SHP77 treated with DMSO at 0.1 percent for 48 hours (cell line): ENCODE data around the gene EIF4E2.
"Not testable (repeated sequence)": the region's sequence is repeated elsewhere in the genome, so short reads cannot be mapped to it uniquely, and the experiment has no call there.

Experiments used
- DNase-seq: peaks from one replicate; lab custom pipeline; 2025; lab: John Stamatoyannopoulos, UW

Gene EIF4E2

GRCh38 chr2:232568161-232568560 is 17.7 kb downstream of the EIF4E2 start:
- no peak for DNase-seq

DNA sequence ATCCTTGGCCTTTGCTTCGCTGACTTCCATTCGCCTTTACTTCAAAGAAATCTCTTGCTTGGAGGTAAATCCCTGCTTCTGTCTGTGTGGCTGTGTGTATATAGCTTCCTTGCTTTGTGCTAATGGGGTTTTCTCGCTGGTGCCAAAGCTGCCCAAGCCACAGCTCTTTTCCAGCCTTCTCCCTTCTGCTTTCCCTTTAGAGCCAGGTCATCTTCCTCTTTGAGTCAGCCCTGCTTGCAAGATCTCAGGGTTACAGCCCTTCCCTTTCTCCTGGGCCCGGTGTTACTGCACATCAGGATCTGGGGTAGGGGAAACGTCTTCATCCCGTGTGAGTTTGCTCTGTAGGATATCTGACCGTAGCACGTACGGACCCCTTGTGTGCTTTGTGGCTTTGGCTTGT is 19.1 kb downstream of the EIF4E2 start:
- DNase-seq: no peak

DNA sequence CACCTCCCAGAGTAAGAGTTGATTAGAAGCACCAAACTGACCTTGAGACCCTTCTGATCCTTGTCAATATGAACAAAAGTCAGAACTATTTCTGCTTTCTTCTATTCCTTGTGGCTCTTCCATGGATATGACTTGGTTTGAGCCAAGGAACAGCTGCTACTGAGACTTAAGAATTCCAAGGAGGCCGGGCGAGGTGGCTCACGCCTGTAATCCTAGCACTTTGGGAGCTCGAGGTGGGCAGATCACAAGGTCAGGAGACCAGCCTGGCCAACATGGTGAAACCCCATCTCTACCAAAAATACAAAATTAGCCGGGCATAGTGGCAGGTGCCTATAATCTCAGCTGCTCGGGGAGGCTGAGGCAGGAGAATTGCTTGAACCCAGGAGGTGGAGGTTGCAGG is 20.0 kb downstream of the EIF4E2 start:
- not testable (repeated sequence) for DNase-seq

GRCh38 chr2:232571026-232571474 is 20.6 kb downstream of the EIF4E2 start:
- DNase-seq: peak; percentile 78

DNA sequence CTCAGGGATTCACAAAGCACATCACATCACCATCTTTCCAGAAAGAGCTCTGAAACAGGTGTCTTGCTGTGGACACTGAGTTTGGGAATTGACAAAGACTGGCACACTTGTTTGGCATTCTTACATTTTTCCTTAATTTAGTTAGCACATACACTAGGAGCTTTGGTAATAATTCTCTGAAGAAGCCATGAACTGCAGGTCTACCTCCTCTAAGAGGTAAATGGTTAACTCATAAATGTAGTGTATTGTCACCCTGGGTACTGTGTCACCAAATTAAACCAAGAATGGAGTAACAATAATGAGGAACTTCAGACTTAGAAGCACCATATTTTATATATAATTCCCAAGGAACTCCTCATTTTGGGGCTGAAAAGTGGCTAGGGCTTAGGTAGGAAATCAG is 22.6 kb downstream of the EIF4E2 start:
- DNase-seq: no peak

GRCh38 chr2:232573771-232574435 is 23.4 kb downstream of the EIF4E2 start:
- no peak for DNase-seq

GRCh38 chr2:232574674-232575403 is 24.4 kb downstream of the EIF4E2 start:
- no peak for DNase-seq

DNA sequence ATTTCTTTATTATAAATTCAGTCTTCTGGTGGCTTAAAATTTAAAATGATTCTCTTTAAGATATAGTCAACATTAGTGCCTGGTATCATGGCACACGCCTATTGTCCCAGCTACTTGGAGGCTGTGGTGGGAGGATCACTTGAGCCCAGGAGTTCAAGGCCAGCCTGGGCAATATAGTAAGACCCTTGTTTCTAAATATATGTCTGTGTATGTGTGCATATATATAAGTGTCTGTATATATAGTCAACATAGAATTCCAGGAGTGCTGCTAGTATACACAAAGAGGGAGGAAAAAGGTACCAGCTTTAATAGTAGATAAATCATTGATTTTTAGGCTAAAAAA is 24.9 kb downstream of the EIF4E2 start:
- no peak for DNase-seq

GRCh38 chr2:232576995-232577394 is 26.5 kb downstream of the EIF4E2 start:
- no peak for DNase-seq

- no peak for DNase-seq
Observed at GRCh38 chr2:232577841-232578240, 27.4 kb downstream of the EIF4E2 start.

GRCh38 chr2:232578626-232579025 is 28.1 kb downstream of the EIF4E2 start:
- no peak for DNase-seq

DNA sequence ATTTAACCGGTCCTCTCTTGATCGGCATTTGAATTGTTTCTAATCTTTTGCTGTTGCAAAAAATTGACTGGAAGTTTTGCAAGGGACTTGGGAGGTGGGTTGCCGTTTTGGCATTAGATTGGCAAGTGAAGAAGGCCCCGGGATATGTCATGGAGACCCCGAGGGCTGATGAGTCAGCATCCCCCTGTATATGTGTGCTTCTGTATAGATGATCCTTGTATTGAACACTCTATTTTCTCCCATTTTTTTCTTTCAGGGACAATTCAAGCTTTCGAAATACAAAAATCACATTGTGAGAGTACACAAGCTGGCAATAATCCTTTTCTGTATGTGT is 30.1 kb downstream of the EIF4E2 start:
- no peak for DNase-seq

- no peak for DNase-seq
Observed at GRCh38 chr2:232581725-232582124, 31.2 kb downstream of the EIF4E2 start.

- peak; percentile 55 for DNase-seq
Observed at GRCh38 chr2:232584238-232584637, 33.7 kb downstream of the EIF4E2 start.

DNA sequence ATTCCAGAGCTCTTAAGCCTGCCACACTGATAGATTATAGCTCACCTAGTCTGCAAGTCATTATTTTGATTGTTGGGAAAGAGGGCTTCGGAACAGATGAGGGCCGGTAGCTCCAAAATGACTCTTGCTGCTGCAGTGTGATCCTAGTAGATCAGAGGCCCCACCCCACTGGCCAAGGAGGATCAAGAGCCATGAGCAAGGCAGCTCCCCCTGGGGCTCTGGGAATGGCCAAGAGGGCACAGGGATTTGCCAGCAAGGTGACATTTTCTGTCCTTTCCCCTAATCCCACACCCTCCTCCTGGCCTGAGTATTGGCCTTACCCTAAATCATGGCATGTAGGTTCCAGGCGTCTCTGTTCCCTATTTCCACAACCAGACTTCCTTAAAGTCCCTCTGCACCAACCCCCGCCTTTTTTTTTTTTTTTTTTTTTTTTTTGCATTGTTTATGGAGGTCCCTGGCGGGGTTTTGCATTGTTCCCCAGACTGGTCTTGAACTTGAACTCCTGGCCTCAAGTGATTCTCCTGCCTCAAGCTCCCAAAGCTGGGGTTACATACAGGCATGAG is 36.5 kb downstream of the EIF4E2 start:
- DNase-seq: no peak

DNA sequence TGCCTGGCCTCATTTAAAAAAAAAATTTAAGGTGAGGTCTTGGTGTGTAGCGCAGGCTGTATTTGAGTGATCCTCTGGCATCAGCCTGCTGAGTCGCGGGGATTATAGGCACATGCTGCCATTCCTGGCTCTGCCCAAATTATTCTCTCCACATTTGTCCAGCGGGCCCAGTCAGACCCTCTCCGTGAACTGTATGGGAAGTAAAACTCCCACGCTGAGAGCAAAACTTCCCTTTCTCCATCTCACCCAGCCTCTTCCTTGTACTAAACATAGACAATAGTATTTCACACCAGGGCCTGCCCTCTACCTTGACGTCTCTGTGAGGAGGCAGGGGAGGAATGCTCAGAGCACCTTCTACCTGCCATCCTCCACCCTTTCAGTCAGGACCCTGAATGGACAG is 37.0 kb downstream of the EIF4E2 start:
- no peak for DNase-seq

DNA sequence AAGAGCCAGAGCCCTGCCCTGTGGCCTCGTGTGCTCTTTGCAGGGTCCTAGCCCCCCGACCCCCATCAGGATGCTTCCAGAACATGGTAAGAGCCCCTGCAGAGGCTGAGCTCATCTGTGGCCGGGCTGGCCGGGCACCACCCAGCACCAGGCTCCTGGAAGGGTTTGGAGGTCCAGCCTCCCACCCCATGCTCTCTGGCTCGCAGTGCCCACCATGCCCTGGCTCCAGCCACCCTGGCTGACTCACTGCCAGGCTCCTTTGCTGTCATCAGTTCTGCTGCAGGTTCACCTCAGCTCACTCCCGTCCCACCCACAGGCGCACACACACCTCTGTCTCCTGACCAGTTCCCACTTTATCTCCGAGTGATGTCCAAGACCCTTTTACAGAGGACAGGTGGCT is 37.5 kb downstream of the EIF4E2 start:
- DNase-seq: no peak

DNA sequence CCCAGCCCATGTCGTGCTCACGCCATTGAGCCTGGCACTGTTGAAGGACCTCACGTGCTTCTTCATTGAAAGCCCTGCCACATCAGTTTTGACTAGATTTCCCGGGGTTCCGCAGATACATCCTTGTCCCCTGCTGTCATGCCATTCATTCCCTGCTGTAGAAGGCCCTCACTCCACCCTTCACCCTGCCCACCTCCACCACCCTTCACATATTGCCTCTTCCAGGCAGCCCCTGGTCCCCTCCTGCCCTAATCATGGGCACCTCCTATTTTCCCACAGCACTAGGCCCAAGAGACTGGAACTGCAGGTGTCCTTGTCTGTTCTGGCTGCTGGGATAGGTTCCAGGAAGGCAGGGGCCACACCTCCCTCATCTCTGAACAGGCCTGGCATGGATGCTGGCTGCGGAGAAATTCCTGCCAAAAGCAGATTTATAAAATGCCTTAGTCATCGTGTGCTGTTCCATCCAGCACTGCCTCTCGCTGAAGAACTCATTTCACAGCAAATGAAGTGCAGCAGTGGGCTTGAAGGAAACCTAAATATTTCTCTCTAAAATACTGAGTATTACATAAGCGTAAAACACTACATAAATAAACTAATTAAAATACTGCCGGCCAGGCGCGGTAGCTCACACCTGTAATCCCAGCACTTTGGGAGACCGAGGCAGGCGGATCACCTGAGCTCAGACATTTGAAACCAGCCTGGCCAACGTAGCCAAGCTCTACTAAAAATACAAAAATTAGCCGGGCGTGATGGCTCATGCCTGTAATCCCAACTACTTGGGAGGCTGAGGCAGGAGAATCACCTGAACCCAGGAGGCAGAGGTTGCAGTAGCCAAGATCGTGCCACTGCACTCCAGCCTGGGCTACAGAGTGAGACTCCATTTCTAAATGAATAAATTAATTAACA is 38.4 kb downstream of the EIF4E2 start:
- peak; percentile 55 for DNase-seq

DNA sequence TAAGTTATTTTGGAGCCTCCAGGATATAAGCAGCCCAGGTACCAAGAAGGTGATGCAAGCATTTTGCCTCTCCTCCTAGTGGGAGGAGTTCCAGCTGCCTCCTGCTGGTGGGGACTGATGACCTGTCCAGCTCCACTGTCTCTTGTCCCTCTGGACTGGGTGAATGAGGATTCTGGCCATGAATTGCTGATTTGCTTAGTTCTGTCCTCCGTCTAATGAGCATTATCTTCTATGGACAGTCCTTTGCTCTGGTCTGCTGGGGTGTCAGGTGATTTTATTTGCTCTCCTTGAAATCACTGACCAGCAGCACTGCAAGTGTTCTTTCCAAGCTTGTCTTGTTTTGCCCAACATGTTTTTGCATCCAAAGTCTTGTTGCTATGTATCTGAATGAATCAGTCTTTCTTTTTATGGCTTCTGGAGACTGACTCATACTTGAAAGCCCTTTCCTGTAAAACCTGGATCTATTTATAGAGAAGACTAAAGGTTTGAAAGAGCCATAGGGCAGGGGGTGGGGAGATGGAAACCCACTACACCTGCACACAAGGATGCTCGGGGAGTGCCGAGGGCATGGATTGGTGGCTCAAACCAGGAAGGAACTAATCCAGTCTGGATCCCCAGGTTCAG is 42.4 kb downstream of the EIF4E2 start:
- DNase-seq: no peak

DNA sequence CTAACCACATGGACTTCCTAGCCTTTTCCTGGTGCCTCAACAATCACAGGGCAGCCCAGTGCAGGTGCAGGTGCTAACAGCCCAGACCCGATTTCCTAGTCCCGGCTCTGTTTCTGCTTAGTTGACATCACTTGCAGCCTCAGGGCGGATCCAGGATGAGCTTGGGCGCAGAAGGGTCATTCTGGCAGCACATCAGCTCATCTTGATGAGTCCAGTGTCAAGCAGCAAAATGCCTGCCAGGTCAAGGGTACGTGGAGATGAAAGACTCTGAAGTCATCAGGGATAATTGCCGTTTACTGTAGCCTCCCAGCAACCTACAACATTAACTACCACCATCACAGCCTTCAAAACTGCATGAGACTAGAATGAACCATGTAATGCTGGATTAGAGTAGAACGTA is 43.5 kb downstream of the EIF4E2 start:
- no peak for DNase-seq

- DNase-seq: no peak
Observed at GRCh38 chr2:232597362-232598079, 47.0 kb downstream of the EIF4E2 start.
